Neural cell (in vitro differentiated cells): ENCODE measurements around the gene PLXNA4. TPM values are rescaled to one million over a fixed set of nuclear protein-coding genes. Genes with fewer than 3 reads are reported as not detected.

Experiments used
- H2AFZ ChIP-seq: fragments of 200-600, 300-800 bp; sonication (generic), shearing (Covaris generic); 2 replicates; pipeline ENCODE4 v1.6.0; 2014; ENCODE audit warnings: low read depth, mild to moderate bottlenecking, antibody characterized with exemption, low read length, moderate library complexity
- H3F3A ChIP-seq: fragments of 200-600 bp; shearing (Covaris generic); 2 replicates; pipeline ENCODE4 v1.6.1; 2016; ENCODE audit warnings: mild to moderate bottlenecking, moderate library complexity, mixed read lengths, antibody characterized with exemption, low read length; ENCODE audit not compliant: insufficient read depth, poor library complexity, severe bottlenecking
- H3K27ac ChIP-seq: fragments of 200-600, 300-800 bp; sonication (generic), shearing (Covaris generic); 2 replicates; pipeline ENCODE4 v1.5.1; 2014; ENCODE audit warnings: mild to moderate bottlenecking, low read length, moderate library complexity
- H3K27me3 ChIP-seq: fragments of 300-800, 200-600 bp; sonication (generic), shearing (Covaris generic); 2 replicates; pipeline ENCODE4 v1.6.0; 2014; ENCODE audit warnings: mild to moderate bottlenecking, low read depth, low read length, moderate library complexity; ENCODE audit not compliant: insufficient read depth
- H3K36me3 ChIP-seq: fragments of 300-800, 200-600 bp; sonication (generic), shearing (Covaris generic); 2 replicates; pipeline ENCODE4 v1.5.1; 2014; ENCODE audit warnings: mild to moderate bottlenecking, antibody characterized with exemption, low read length, moderate library complexity; ENCODE audit not compliant: insufficient read depth
- H3K4me2 ChIP-seq: fragments of 300-800, 200-600 bp; sonication (generic), shearing (Covaris generic); 2 replicates; pipeline ENCODE4 v1.6.0; 2014; ENCODE audit warnings: mild to moderate bottlenecking, low read length
- H3K4me3 ChIP-seq: fragments of 300-800, 200-600 bp; sonication (generic), shearing (Covaris generic); 2 replicates; pipeline ENCODE4 v1.5.1; 2014; ENCODE audit warnings: mild to moderate bottlenecking, low read length, moderate library complexity
- H3K79me2 ChIP-seq: fragments of 200-600 bp; shearing (Covaris generic); replicated peaks from 2 replicates; pipeline ENCODE4 v1.6.0; 2014; ENCODE audit warnings: mild to moderate bottlenecking, low read length, moderate library complexity; ENCODE audit not compliant: insufficient read depth
- H3K9ac ChIP-seq: fragments of 300-800, 200-600 bp; sonication (generic), shearing (Covaris generic); 2 replicates; pipeline ENCODE4 v1.6.1; 2016; ENCODE audit warnings: mild to moderate bottlenecking, low read length, mixed read lengths
- H3K9me2 ChIP-seq: fragments of 200-600 bp; shearing (Covaris generic); 2 replicates; pipeline ENCODE4 v1.6.1; 2016; ENCODE audit warnings: mild to moderate bottlenecking, low read length, mixed read lengths; ENCODE audit not compliant: insufficient read depth
- H3K9me3 ChIP-seq: fragments of 200-600, 300-800 bp; sonication (generic), shearing (Covaris generic); 2 replicates; pipeline ENCODE4 v1.6.1; 2016; ENCODE audit warnings: mild to moderate bottlenecking, mixed run types, low read length, moderate library complexity, mixed read lengths
- H4K20me1 ChIP-seq: fragments of 200-600 bp; shearing (Covaris generic); 2 replicates; pipeline ENCODE4 v1.6.1; 2016; ENCODE audit warnings: mild to moderate bottlenecking, mixed run types; ENCODE audit not compliant: insufficient read depth
- CTCF ChIP-seq: fragments of 450-650 bp; IDR thresholded peaks from 2 replicates; pipeline ENCODE4 v1.5.1; 2014; ENCODE audit warnings: antibody characterized with exemption, mild to moderate bottlenecking, moderate library complexity; ENCODE audit not compliant: poor library complexity, severe bottlenecking
- EP300 ChIP-seq: fragments of 450-650 bp; conservative IDR thresholded peaks from 2 replicates; pipeline ENCODE4 v1.6.1; 2014; ENCODE audit warnings: antibody characterized with exemption, mild to moderate bottlenecking, moderate library complexity; ENCODE audit not compliant: poor library complexity, severe bottlenecking
- EZH2 ChIP-seq: fragments of 200-600, 300-800 bp; shearing (Covaris generic), sonication (generic); IDR thresholded peaks from 2 replicates; pipeline ENCODE4 v1.6.1; 2014; ENCODE audit warnings: antibody characterized with exemption, low read length, borderline replicate concordance, mild to moderate bottlenecking; ENCODE audit not compliant: insufficient read depth, poor library complexity, severe bottlenecking
- MXI1 ChIP-seq: fragments of 450-650 bp; conservative IDR thresholded peaks from 2 replicates; pipeline ENCODE4 v1.6.1; 2014; ENCODE audit warnings: antibody characterized with exemption, mild to moderate bottlenecking; ENCODE audit not compliant: poor library complexity, severe bottlenecking
- POLR2AphosphoS5 ChIP-seq: IDR thresholded peaks from 2 replicates; pipeline ENCODE4 v1.6.1; 2012
- RAD21 ChIP-seq: fragments of 450-650 bp; conservative IDR thresholded peaks from 2 replicates; pipeline ENCODE4 v1.6.1; 2014; ENCODE audit warnings: antibody characterized with exemption, mild to moderate bottlenecking, moderate library complexity
- REST ChIP-seq: IDR thresholded peaks from 2 replicates; pipeline ENCODE4 v1.6.1; 2012; ENCODE audit warnings: borderline replicate concordance
- SMC3 ChIP-seq: fragments of 450-650 bp; conservative IDR thresholded peaks from 2 replicates; pipeline ENCODE4 v1.6.1; 2014; ENCODE audit warnings: antibody characterized with exemption, mild to moderate bottlenecking, moderate library complexity; ENCODE audit not compliant: poor library complexity
- TAF1 ChIP-seq: IDR thresholded peaks from 2 replicates; pipeline ENCODE4 v1.6.1; 2012; ENCODE audit warnings: low read depth
- polyA plus RNA-seq: library from polyadenylated mRNA; depleted of rRNA; stranded (reverse); fragments of >200 nt; gene quantifications from 2 replicates; pipeline ENCODE4 v1.2.3, GENCODE V29; 2014

The PLXNA4 gene
- polyA plus RNA-seq, 1 donor from 2014 or later = 7.2 TPM

GRCh38 chr7:132230462-132230861, 345.8 kb downstream of the PLXNA4 start:
- Histone ChIP-seq H4K20me1 (no peaks in the 10 kb centered on the region), H3K9me2 (no peaks in the 10 kb centered on the region), H3F3A (no peaks in the 10 kb centered on the region), H3K27ac (no peak overlapping the region), H3K9ac (no peak overlapping the region), H3K4me2 (no peak overlapping the region), H3K79me2 (no peaks in the 10 kb centered on the region), H3K9me3 (no peaks in the 10 kb centered on the region), H3K27me3 (no peaks in the 10 kb centered on the region), H2AFZ (no peak overlapping the region), H3K4me3 (no peak overlapping the region), H3K36me3 (no peaks in the 10 kb centered on the region)
- TF ChIP-seq POLR2AphosphoS5 (no peak), CTCF (no peak), REST (no peak), EZH2 (no peak), TAF1 (no peak), EP300 (no peak)

DNA sequence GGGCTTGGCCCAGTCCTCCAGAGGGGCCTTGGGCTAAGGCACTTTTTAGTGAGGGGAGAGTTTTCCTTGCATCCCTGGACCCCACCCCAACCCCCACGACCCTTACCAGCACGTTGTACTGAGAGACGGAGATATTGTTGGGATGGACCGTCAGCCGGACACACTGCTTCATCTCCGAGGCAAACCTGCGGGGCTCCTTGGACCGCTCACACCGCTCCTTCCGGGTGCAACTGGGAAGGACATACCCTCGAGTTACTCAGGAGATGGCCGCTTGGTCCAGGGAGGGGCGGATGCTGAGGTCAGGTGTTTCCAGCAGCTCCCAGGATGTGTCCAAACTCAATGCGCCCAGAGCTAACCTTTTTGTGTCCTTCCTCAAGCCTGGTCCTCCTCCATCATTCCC, 348.0 kb downstream of the PLXNA4 start:
- TF ChIP-seq POLR2AphosphoS5 (no peak), EP300 (no peak), TAF1 (no peak), CTCF (no peak), RAD21 (no peak), REST (no peak), MXI1 (no peak), SMC3 (no peak), EZH2 (no peak)
- Histone ChIP-seq H3K4me2 (no peak overlapping the region), H4K20me1 (no peaks in the 10 kb centered on the region), H3K27ac (no peak overlapping the region), H3K9me2 (no peaks in the 10 kb centered on the region), H3K27me3 (no peaks in the 10 kb centered on the region), H3K4me3 (no peak overlapping the region), H3K79me2 (no peaks in the 10 kb centered on the region), H3K36me3 (no peaks in the 10 kb centered on the region), H3K9me3 (no peaks in the 10 kb centered on the region), H3F3A (no peaks in the 10 kb centered on the region), H3K9ac (no peak overlapping the region), H2AFZ (no peak overlapping the region)
